ENCODE results near the gene KIF18B.

DNA sequence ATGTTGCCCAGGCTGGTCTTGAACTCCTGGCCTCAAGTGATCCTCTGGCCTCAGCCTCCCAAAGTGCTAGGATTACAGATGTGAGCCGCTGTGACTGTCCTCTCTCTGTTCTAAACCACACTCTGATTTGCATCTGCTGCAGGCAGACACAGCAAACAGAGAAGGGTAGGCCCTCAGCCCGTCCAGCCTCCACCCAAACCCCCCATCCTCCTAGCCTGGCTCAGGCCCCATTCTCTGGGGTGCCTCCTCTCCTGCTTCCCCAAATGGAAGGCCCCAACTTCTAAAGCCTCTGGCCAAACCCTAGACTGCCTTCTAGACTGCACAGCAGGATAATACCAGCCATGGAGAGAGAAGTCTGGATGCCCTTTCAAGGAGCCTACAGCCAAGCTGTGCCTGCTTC, 28.2 kb downstream of the KIF18B start:
- TF ChIP-seq EZH2 (IDR thresholded peaks at IDR 0.05; ENCODE audit: low read depth) (no peak), CTCF (conservative IDR thresholded peaks at IDR 0.05) (no peak)
